Measurements from ENCODE around the gene SASH1. TPM values are rescaled to one million over a fixed set of nuclear protein-coding genes. Genes with fewer than 3 reads are reported as not detected.

SASH1 gene
- total RNA-seq, 1 experiment from 2014 or later = 42.0 TPM

DNA sequence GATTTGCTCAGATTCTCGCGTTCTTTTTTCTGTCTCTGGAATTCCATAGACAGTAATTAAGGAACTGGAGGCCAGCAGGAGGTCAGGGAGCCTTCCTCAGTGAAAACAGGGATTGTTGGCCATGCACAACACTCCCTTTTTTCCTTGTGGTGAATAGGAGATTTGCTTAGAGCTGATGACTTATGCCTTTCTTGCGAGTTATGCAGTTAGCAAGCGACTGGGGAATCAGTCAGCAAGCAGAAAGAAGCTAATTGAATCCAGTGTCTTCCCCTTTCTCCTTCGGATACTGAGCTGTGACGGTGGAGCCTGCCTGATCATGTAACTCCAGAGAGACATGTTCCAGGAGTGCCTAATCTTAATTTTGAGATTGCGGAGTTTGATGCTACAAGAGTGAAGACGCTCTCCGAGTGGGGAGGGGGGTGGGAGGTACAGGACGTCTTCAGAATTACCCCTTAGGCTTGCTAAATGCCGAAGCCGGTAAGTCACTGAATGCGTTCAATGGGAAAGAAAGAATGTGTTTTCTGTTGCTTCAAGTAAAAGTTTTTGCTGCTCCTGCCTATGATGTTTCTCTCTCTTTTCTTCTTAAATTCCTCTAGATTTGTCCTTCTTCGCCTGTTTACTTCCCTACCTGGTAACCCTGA is 165.9 kb downstream of the SASH1 start:
- TF ChIP-seq, protein P1, sequence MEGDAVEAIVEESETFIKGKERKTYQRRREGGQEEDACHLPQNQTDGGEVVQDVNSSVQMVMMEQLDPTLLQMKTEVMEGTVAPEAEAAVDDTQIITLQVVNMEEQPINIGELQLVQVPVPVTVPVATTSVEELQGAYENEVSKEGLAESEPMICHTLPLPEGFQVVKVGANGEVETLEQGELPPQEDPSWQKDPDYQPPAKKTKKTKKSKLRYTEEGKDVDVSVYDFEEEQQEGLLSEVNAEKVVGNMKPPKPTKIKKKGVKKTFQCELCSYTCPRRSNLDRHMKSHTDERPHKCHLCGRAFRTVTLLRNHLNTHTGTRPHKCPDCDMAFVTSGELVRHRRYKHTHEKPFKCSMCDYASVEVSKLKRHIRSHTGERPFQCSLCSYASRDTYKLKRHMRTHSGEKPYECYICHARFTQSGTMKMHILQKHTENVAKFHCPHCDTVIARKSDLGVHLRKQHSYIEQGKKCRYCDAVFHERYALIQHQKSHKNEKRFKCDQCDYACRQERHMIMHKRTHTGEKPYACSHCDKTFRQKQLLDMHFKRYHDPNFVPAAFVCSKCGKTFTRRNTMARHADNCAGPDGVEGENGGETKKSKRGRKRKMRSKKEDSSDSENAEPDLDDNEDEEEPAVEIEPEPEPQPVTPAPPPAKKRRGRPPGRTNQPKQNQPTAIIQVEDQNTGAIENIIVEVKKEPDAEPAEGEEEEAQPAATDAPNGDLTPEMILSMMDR (IDR thresholded peaks at IDR 0.05; ENCODE audit: insufficient read depth in 1 of 2, low read depth in 1 of 2, low read length in 1 of 2, severe bottlenecking in 1 of 2, unreplicated experiment in 1 of 2) = no peak
- Histone ChIP-seq H3K27me3 (replicated peaks; ENCODE audit: control insufficient read depth, insufficient read depth, low read length) (no peaks in the 10 kb centered on the region), H3K9me3 (no peaks in the 10 kb centered on the region), H3K36me3 (ENCODE audit: control insufficient read depth, insufficient read depth, low read length) (no peaks in the 10 kb centered on the region), H3K4me1 (no peaks in the 10 kb centered on the region), H3K4me3 (ENCODE audit: low read depth, low read length) (no peak overlapping the region)
- Mint-ChIP-seq H3K36me3 (ENCODE audit: insufficient read depth, unreplicated experiment) (peaks cover 7% of the 10 kb centered on the region), H3K27me3 (ENCODE audit: insufficient read depth, unreplicated experiment) (no peaks in the 10 kb centered on the region), H3K4me1 (ENCODE audit: low read depth, unreplicated experiment) (no peaks in the 10 kb centered on the region), H3K9me3 (ENCODE audit: unreplicated experiment) (no peaks in the 10 kb centered on the region), H3K27ac (ENCODE audit: unreplicated experiment) (no peak overlapping the region), H3K4me3 (ENCODE audit: unreplicated experiment) (no peak overlapping the region)
- DNase-seq = no peak
- POLR2A ChIA-PET = no interaction called here
- BruUV-seq (replicated peaks) = no TSS peak
- CTCF ChIA-PET = interaction anchor here (0.6 kb wide), 1 partner anchor 44 kb away, joined by 4 read pairs; no protein-coding TSS in a partner anchor
- intact Hi-C loops (cut with micrococcal nuclease; ENCODE audit: unreplicated experiment) = no loop called here

DNA sequence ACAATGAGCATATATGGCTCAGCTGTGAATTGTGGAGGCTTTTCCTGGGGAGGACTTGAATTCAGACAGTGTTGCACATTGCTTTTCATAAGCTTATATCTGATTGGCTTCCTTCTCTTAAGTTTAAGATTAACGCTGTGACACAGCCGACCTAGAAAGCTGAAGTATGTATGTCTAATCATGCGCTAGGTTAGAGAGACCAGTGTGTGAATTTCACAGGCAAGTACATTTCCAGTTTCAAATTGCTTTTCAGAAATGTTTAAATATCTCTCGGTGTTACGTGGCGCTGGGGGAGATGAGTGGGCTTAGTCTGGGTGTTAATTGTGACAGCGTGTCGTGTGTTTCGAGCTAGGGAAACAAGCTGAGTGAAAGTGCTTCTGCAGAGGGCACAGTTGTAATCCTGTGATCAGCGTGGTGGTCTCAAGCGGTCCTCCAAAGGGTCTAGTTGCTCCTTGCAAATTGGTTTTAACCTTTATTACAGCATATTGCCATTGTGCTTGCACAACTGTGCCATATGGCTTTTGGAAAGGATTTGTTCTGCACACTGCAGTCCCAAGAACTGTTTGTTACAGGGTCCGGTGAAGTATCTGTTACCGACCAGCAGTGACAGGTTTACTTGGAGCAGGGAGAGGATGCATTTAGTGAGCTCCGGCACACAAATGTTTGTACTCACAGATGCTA is 166.6 kb downstream of the SASH1 start:
- Histone ChIP-seq H3K27me3 (replicated peaks; ENCODE audit: control insufficient read depth, insufficient read depth, low read length) (no peaks in the 10 kb centered on the region), H3K4me1 (no peaks in the 10 kb centered on the region), H3K4me3 (ENCODE audit: low read depth, low read length) (no peak overlapping the region), H3K9me3 (no peaks in the 10 kb centered on the region), H3K36me3 (ENCODE audit: control insufficient read depth, insufficient read depth, low read length) (no peaks in the 10 kb centered on the region)
- ChIA-PET POLR2A (no interaction called here), CTCF (interaction anchor here (0.6 kb wide), 1 partner anchor 45 kb away, joined by 4 read pairs; no protein-coding TSS in a partner anchor)
- intact Hi-C loops (cut with micrococcal nuclease; ENCODE audit: unreplicated experiment) = no loop called here
- no peak overlapping the region for H3K4me3 Mint-ChIP-seq (ENCODE audit: unreplicated experiment)
- TF ChIP-seq, protein P1 (IDR thresholded peaks at IDR 0.05; ENCODE audit: insufficient read depth in 1 of 2, low read depth in 1 of 2, low read length in 1 of 2, severe bottlenecking in 1 of 2, unreplicated experiment in 1 of 2) = no peak
- no peaks in the 10 kb centered on the region for H3K9me3 Mint-ChIP-seq (ENCODE audit: unreplicated experiment)
- no peak overlapping the region for H3K27ac Mint-ChIP-seq (ENCODE audit: unreplicated experiment)
- DNase-seq = no peak
- H3K27me3 Mint-ChIP-seq (ENCODE audit: insufficient read depth, unreplicated experiment) = no peaks in the 10 kb centered on the region
- peaks cover 11% of the 10 kb centered on the region for H3K36me3 Mint-ChIP-seq (ENCODE audit: insufficient read depth, unreplicated experiment)
- H3K4me1 Mint-ChIP-seq (ENCODE audit: low read depth, unreplicated experiment) = no peaks in the 10 kb centered on the region
- no TSS peak for BruUV-seq (replicated peaks)

DNA sequence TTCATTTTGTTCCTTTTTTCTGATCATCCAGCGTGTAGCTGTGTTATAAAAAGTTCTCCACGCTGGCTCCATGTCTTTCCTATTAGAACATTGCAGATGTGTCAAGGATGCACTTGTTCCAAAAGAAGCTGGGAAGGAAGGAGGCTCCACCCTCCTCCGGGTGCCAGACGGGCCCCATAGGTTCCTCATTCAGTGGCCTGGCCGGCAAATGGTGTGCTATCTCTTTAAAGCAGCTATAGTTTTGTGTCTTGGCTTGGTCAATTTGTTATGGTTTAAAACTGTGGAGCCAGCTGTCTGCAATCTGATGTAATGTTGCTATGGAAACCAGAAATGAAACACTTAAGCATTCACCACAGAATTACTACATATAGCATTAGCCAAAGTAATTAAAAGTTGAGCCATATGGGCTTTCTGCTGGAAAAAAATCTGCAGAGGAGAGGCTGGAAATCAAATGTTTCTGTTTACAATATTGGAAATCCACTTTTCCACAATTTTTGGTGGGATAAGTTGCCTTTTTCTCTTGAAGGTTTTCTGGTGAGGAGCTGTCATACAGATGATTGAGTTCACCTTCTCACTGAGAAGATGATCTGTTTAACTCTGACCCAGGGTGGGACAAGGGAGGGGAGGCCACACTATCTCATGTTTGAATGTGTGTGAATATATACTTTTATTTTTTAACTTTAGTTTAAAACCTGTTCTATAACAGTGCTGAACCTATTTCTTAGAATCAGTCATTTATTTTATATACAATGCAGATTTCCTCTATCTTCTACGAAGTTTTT is 167.4 kb downstream of the SASH1 start:
- no TSS peak for BruUV-seq (replicated peaks)
- Histone ChIP-seq H3K36me3 (ENCODE audit: control insufficient read depth, insufficient read depth, low read length) (no peaks in the 10 kb centered on the region), H3K27me3 (replicated peaks; ENCODE audit: control insufficient read depth, insufficient read depth, low read length) (no peaks in the 10 kb centered on the region), H3K4me1 (no peaks in the 10 kb centered on the region), H3K4me3 (ENCODE audit: low read depth, low read length) (no peak overlapping the region), H3K9me3 (no peaks in the 10 kb centered on the region)
- no peaks in the 10 kb centered on the region for H3K9me3 Mint-ChIP-seq (ENCODE audit: unreplicated experiment)
- no peaks in the 10 kb centered on the region for H3K4me1 Mint-ChIP-seq (ENCODE audit: low read depth, unreplicated experiment)
- no peak overlapping the region for H3K4me3 Mint-ChIP-seq (ENCODE audit: unreplicated experiment)
- POLR2A ChIA-PET = no interaction called here
- no peak overlapping the region for H3K27ac Mint-ChIP-seq (ENCODE audit: unreplicated experiment)
- CTCF ChIA-PET = no interaction called here
- H3K27me3 Mint-ChIP-seq (ENCODE audit: insufficient read depth, unreplicated experiment) = no peaks in the 10 kb centered on the region
- intact Hi-C loops (cut with micrococcal nuclease; ENCODE audit: unreplicated experiment) = no loop called here
- DNase-seq = no peak
- H3K36me3 Mint-ChIP-seq (ENCODE audit: insufficient read depth, unreplicated experiment) = peaks cover 14% of the 10 kb centered on the region
- TF ChIP-seq, protein P1 (IDR thresholded peaks at IDR 0.05; ENCODE audit: insufficient read depth in 1 of 2, low read depth in 1 of 2, low read length in 1 of 2, severe bottlenecking in 1 of 2, unreplicated experiment in 1 of 2) = no peak
